Loucy (cell line): ENCODE data around the gene MSANTD2.
A peak's percentile ranks its signal among the peaks of the same experiment; 100 is the strongest.

Experiments used
- H2AFZ ChIP-seq: fragments of 200-600 bp; sonication (generic); 2 replicates; pipeline ENCODE4 v1.6.0; 2016; ENCODE audit warnings: antibody characterized with exemption, mild to moderate bottlenecking, low read length, moderate library complexity
- H3F3A ChIP-seq: fragments of 200-600 bp; 2 replicates; pipeline ENCODE4 v1.6.0; 2016; ENCODE audit warnings: antibody characterized with exemption, low read depth, mild to moderate bottlenecking
- H3K27me3 ChIP-seq: fragments of 200-600 bp; sonication (generic); 2 replicates; pipeline ENCODE4 v1.6.1; 2014; ENCODE audit warnings: low read length, mild to moderate bottlenecking; ENCODE audit not compliant: insufficient read depth, poor library complexity, severe bottlenecking
- H3K36me3 ChIP-seq: fragments of 200-600 bp; sonication (generic); 2 replicates; pipeline ENCODE4 v1.6.1; 2016; ENCODE audit warnings: low read length; ENCODE audit not compliant: insufficient read depth
- H3K4me1 ChIP-seq: fragments of 200-600 bp; sonication (generic); 2 replicates; pipeline ENCODE4 v1.5.1; 2014; ENCODE audit warnings: low read length, mild to moderate bottlenecking; ENCODE audit not compliant: insufficient read depth, poor library complexity, severe bottlenecking
- H3K4me2 ChIP-seq: fragments of 200-600 bp; sonication (generic); 2 replicates; pipeline ENCODE4 v1.6.0; 2014; ENCODE audit warnings: antibody characterized with exemption, low read length, low read depth, mild to moderate bottlenecking; ENCODE audit not compliant: poor library complexity, severe bottlenecking
- H3K4me3 ChIP-seq: fragments of 200-600 bp; sonication (generic); 2 replicates; pipeline ENCODE4 v1.5.1; 2014; ENCODE audit warnings: low read length, mild to moderate bottlenecking, mixed read lengths; ENCODE audit not compliant: poor library complexity, severe bottlenecking
- H3K79me2 ChIP-seq: fragments of 200-600 bp; sonication (generic); 2 replicates; pipeline ENCODE4 v1.6.1; 2014; ENCODE audit warnings: low read length; ENCODE audit not compliant: insufficient read depth
- H3K9ac ChIP-seq: fragments of 200-600 bp; sonication (generic); 2 replicates; pipeline ENCODE4 v1.6.0; 2014; ENCODE audit warnings: mild to moderate bottlenecking, low read depth, low read length, moderate library complexity; ENCODE audit not compliant: poor library complexity, severe bottlenecking
- H3K9me2 ChIP-seq: fragments of 200-600 bp; sonication (generic); replicated peaks from 2 replicates; pipeline ENCODE4 v1.6.1; 2016; ENCODE audit warnings: low read depth, low read length, mixed read lengths
- H3K9me3 ChIP-seq: fragments of 200-600 bp; sonication (generic); 2 replicates; pipeline ENCODE4 v1.6.1; 2014; ENCODE audit warnings: mild to moderate bottlenecking, antibody characterized with exemption, low read length, low read depth; ENCODE audit not compliant: insufficient read depth
- H4K20me1 ChIP-seq: fragments of 200-600 bp; sonication (generic); 2 replicates; pipeline ENCODE4 v1.6.0; 2014; ENCODE audit warnings: antibody characterized with exemption, low read length, mild to moderate bottlenecking; ENCODE audit not compliant: insufficient read depth, poor library complexity, severe bottlenecking
- EZH2phosphoT487 ChIP-seq: fragments of 200-600 bp; IDR thresholded peaks from 2 replicates; pipeline ENCODE4 v1.6.1; 2018; ENCODE audit warnings: antibody characterized with exemption, mild to moderate bottlenecking, moderate library complexity, borderline replicate concordance
- TF ChIP-seq, protein P1 (sequence below): fragments of 200-600 bp; sonication (generic); conservative IDR thresholded peaks from 2 replicates; pipeline ENCODE4 v1.5.1; 2014; ENCODE audit warnings: mild to moderate bottlenecking, antibody characterized with exemption, low read length

MSANTD2 gene

DNA sequence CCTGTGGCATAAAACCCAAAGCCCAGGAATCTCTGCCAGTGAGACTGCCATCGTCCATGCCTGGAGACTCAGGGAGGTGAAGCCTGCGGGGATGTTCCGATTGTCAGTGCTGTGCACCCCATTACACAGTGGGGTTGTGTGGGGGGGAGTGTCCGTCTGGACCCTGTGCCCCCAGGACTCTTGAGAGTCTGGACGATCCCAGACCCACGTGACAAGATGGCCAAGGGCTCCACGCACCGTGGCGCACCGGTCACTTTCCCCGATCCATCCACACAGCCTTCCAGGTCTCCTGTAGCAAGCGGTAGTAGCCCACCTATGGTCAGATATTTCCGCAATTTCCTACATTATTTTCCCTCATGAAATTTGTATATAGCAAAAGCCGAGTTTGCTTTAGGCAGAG lies 81.4 kb downstream of the MSANTD2 start:
- TF ChIP-seq EZH2phosphoT487: no peak
- TF ChIP-seq, protein P1, sequence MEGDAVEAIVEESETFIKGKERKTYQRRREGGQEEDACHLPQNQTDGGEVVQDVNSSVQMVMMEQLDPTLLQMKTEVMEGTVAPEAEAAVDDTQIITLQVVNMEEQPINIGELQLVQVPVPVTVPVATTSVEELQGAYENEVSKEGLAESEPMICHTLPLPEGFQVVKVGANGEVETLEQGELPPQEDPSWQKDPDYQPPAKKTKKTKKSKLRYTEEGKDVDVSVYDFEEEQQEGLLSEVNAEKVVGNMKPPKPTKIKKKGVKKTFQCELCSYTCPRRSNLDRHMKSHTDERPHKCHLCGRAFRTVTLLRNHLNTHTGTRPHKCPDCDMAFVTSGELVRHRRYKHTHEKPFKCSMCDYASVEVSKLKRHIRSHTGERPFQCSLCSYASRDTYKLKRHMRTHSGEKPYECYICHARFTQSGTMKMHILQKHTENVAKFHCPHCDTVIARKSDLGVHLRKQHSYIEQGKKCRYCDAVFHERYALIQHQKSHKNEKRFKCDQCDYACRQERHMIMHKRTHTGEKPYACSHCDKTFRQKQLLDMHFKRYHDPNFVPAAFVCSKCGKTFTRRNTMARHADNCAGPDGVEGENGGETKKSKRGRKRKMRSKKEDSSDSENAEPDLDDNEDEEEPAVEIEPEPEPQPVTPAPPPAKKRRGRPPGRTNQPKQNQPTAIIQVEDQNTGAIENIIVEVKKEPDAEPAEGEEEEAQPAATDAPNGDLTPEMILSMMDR: no peak
- Histone ChIP-seq H3K4me2 (peak overlapping the region; percentile 79), H3K27me3 (peaks cover 12% of the 10 kb centered on the region), H3F3A (no peaks in the 10 kb centered on the region), H3K4me3 (no peak overlapping the region), H3K4me1 (peaks cover 33% of the 10 kb centered on the region), H2AFZ (no peak overlapping the region), H3K9ac (no peak overlapping the region), H3K9me3 (no peaks in the 10 kb centered on the region), H3K79me2 (no peaks in the 10 kb centered on the region), H3K9me2 (no peaks in the 10 kb centered on the region), H3K36me3 (no peaks in the 10 kb centered on the region), H4K20me1 (no peaks in the 10 kb centered on the region)

DNA sequence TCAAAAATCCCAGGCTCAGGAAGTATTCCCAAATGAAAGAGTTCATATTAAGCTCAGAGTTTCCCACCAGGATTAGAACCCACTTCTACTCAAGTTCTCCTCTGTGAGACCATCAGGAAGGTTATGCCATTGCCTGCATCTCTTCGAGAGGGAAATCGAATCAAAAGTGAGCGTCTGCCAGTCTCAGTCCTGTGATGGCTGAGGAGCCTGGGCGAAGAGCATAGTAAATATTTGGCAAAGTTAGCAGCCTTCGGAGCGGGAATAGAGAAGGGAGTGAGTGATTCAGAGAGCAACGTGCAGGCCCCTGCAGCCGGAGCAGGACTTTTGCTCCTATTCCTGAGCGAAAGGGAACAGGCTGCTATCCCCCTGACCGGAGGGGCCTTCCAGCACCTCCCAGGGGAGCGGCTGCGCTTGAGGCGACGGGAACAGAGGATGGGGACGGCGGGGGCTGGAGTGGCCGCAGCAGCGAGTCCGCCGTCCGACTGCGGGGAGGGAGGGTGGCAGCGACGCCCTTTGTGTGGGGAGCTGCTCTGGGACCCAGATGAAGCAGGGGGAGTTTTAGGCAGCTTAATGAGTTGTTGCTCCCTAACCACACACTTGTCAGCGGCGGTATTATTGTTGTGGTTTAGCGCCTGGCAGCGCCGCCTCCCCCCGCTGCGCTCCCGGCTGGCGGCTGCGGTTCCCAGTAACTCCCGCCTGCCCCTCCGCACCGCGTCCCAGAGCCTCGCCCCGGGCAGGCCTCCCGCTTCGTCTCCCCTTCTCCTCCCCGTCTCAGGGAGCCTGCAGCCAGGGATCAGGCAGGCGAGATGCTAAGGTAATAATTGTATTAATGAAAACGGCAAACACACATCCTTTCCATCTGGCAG lies 82.2 kb downstream of the MSANTD2 start:
- H3F3A ChIP-seq: no peaks in the 10 kb centered on the region
- H3K9ac ChIP-seq: peak overlapping the region; percentile 18
- H4K20me1 ChIP-seq: no peaks in the 10 kb centered on the region
- H3K36me3 ChIP-seq: no peaks in the 10 kb centered on the region
- no peaks in the 10 kb centered on the region for H3K79me2 ChIP-seq
- peaks cover 27% of the 10 kb centered on the region for H3K4me1 ChIP-seq
- H3K9me3 ChIP-seq: no peaks in the 10 kb centered on the region
- no peak overlapping the region; the same call in 1 of the 2 replicates for H2AFZ ChIP-seq
- H3K4me3 ChIP-seq: peak overlapping the region; percentile 64
- peaks cover 12% of the 10 kb centered on the region for H3K27me3 ChIP-seq
- H3K4me2 ChIP-seq: peak overlapping the region; percentile 79
- H3K9me2 ChIP-seq: no peaks in the 10 kb centered on the region
- no peak for TF ChIP-seq EZH2phosphoT487

DNA sequence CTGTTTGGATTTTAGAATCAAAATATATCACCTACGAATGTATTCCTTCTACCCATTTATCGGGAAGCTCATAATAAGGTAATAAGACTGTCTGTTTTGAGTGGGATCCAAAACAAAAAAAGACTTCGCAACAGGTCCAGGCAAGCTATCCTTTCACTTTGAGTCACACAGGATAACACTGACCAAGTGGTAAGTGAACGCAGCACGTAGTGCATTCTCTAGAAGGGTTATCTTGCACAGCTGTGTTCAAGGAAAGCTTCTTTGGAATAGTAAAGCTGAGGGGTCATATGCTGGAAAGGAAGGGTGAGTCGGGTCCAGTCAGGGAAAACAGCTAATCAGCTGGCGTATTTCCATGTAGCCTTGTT lies 82.8 kb downstream of the MSANTD2 start:
- H3K4me1 ChIP-seq: peaks cover 24% of the 10 kb centered on the region
- H3K36me3 ChIP-seq: no peaks in the 10 kb centered on the region
- H3K27me3 ChIP-seq: peaks cover 12% of the 10 kb centered on the region
- H3K9me3 ChIP-seq: no peaks in the 10 kb centered on the region
- H2AFZ ChIP-seq: no peak overlapping the region
- H3K79me2 ChIP-seq: no peaks in the 10 kb centered on the region
- no peaks in the 10 kb centered on the region for H3K9me2 ChIP-seq
- H3F3A ChIP-seq: no peaks in the 10 kb centered on the region
- H3K9ac ChIP-seq: no peak overlapping the region
- H3K4me3 ChIP-seq: peak overlapping the region; percentile 64
- no peak for TF ChIP-seq EZH2phosphoT487
- TF ChIP-seq, protein P1: no peak
- H3K4me2 ChIP-seq: peak overlapping the region; percentile 79
- H4K20me1 ChIP-seq: no peaks in the 10 kb centered on the region

DNA sequence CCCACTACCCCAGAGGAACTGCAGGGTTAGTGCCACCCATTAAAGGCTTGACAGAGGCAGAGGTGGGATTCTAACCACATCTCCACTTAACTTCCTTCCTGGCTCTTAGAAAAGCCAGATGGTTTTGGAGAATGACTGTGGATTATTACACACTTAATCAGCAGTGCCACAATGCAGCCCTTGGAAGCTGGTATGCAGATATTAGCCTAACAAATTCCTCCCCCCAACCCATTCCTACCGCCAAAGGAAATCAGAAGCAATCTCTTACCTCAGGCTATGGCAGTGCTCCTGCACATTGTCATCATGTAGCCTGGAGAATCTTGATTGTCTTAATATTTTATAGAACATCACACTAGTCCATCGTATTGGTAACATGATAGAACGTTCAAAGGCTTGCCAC lies 83.6 kb downstream of the MSANTD2 start:
- no peaks in the 10 kb centered on the region for H3K9me3 ChIP-seq
- H3K4me2 ChIP-seq: no peak overlapping the region
- no peaks in the 10 kb centered on the region for H3K9me2 ChIP-seq
- no peaks in the 10 kb centered on the region for H3K79me2 ChIP-seq
- no peak overlapping the region for H2AFZ ChIP-seq
- no peaks in the 10 kb centered on the region for H4K20me1 ChIP-seq
- no peak overlapping the region for H3K4me3 ChIP-seq
- peaks cover 16% of the 10 kb centered on the region for H3K4me1 ChIP-seq
- no peaks in the 10 kb centered on the region for H3F3A ChIP-seq
- H3K36me3 ChIP-seq: no peaks in the 10 kb centered on the region
- H3K27me3 ChIP-seq: peaks cover 12% of the 10 kb centered on the region
- TF ChIP-seq EZH2phosphoT487: no peak
- TF ChIP-seq, protein P1: no peak
- no peak overlapping the region for H3K9ac ChIP-seq
